ENCODE results near the gene ZNF831.

DNA sequence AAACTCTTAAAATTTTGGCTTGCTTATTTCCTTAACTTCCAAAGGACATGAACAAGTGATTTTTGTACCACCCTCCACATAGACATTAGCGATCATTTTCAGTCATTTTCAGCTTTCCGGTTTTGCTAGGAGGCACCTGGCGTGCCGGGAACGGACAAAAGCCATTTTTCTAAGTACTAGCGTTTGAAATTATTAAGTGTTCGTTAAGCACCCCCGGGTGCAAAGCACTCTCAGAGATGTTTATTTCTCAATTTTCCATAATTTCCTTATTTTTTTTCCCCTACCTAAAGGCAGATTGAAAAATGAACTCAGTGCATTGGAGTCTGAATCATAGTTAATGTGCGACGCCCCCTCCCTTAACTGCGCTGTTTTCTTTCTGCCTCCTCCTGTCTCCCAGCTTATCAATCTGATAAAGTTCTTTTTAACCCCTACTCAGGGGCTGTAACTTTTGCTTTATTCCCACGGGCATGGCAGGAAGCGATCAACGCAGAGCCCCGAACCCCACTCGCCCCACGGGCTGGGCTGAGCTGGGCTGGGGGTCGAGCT lies 58.2 kb downstream of the ZNF831 start:
- no peak for TF ChIP-seq POLR2A (IDR thresholded peaks at IDR 0.05)
- TF ChIP-seq, protein P1, sequence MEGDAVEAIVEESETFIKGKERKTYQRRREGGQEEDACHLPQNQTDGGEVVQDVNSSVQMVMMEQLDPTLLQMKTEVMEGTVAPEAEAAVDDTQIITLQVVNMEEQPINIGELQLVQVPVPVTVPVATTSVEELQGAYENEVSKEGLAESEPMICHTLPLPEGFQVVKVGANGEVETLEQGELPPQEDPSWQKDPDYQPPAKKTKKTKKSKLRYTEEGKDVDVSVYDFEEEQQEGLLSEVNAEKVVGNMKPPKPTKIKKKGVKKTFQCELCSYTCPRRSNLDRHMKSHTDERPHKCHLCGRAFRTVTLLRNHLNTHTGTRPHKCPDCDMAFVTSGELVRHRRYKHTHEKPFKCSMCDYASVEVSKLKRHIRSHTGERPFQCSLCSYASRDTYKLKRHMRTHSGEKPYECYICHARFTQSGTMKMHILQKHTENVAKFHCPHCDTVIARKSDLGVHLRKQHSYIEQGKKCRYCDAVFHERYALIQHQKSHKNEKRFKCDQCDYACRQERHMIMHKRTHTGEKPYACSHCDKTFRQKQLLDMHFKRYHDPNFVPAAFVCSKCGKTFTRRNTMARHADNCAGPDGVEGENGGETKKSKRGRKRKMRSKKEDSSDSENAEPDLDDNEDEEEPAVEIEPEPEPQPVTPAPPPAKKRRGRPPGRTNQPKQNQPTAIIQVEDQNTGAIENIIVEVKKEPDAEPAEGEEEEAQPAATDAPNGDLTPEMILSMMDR (IDR thresholded peaks at IDR 0.05), result no peak

All from ovary (tissue), 3 donors.